ENCODE measurements around the gene G2E3.
"Not testable (repeated sequence)": the region's sequence is repeated elsewhere in the genome, so short reads cannot be mapped to it uniquely, and the experiment has no call there.

Gene G2E3

GRCh38 chr14:30623412-30624131 lies 64.6 kb downstream of the G2E3 start:
- no peak for ATAC-seq (replicated peaks; ENCODE audit: extremely low read depth, poor library complexity, severe bottlenecking)
- Mint-ChIP-seq H3K9me3 (no peaks in the 10 kb centered on the region), H3K4me1 (peaks cover 30% of the 10 kb centered on the region), H3K27me3 (no peaks in the 10 kb centered on the region), H3K36me3 (ENCODE audit: insufficient read depth) (peaks cover 13% of the 10 kb centered on the region), H3K27ac (ENCODE audit: low read depth) (no peak overlapping the region), H3K4me3 (peak overlapping the region; percentile 93)
- no peak for DNase-seq (ENCODE audit: low spot score in 2 of 2)

- H3K9me3 Mint-ChIP-seq = no peaks in the 10 kb centered on the region
- H3K27me3 Mint-ChIP-seq = no peaks in the 10 kb centered on the region
- H3K4me3 Mint-ChIP-seq = peak overlapping the region; percentile 46
- no peak overlapping the region for H3K27ac Mint-ChIP-seq (ENCODE audit: low read depth)
- H3K36me3 Mint-ChIP-seq (ENCODE audit: insufficient read depth) = peaks cover 13% of the 10 kb centered on the region
- peaks cover 35% of the 10 kb centered on the region for H3K4me1 Mint-ChIP-seq
- DNase-seq (ENCODE audit: low spot score in 2 of 2) (no peak), ATAC-seq (replicated peaks; ENCODE audit: extremely low read depth, poor library complexity, severe bottlenecking) (no peak)
These were observed 65.1 kb downstream of the G2E3 start for GRCh38 chr14:30624132-30624423.

DNA sequence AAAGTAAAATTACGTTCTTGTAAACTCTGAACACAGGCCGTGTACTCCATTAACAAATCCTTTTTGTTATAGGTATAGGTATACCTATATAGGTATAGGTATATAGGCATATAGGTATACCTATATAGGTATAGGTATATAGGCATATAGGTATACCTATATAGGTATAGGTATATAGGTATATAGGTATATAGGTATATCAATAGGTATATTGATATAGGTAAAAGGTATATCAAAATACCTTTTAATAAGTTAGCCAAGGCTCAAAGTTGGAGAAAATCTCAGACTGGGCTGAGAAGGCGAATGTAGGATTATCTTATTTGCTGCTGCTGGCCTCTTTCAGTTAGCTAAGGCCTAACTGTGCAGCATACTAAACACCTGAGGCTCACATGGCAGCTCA lies 66.6 kb downstream of the G2E3 start:
- Mint-ChIP-seq H3K4me3 (no peak overlapping the region), H3K4me1 (peaks cover 36% of the 10 kb centered on the region), H3K27me3 (no peaks in the 10 kb centered on the region), H3K27ac (ENCODE audit: low read depth) (no peak overlapping the region), H3K9me3 (no peaks in the 10 kb centered on the region), H3K36me3 (ENCODE audit: insufficient read depth) (peaks cover 17% of the 10 kb centered on the region)
- ATAC-seq (replicated peaks; ENCODE audit: extremely low read depth, poor library complexity, severe bottlenecking) (no peak), DNase-seq (ENCODE audit: low spot score in 2 of 2) (no peak)

- DNase-seq (ENCODE audit: low spot score in 2 of 2); H3K27ac Mint-ChIP-seq (ENCODE audit: low read depth): not testable (repeated sequence)
- peaks cover 34% of the 10 kb centered on the region for H3K4me1 Mint-ChIP-seq
These were observed 70.5 kb downstream of the G2E3 start for GRCh38 chr14:30629432-30629831.

DNA sequence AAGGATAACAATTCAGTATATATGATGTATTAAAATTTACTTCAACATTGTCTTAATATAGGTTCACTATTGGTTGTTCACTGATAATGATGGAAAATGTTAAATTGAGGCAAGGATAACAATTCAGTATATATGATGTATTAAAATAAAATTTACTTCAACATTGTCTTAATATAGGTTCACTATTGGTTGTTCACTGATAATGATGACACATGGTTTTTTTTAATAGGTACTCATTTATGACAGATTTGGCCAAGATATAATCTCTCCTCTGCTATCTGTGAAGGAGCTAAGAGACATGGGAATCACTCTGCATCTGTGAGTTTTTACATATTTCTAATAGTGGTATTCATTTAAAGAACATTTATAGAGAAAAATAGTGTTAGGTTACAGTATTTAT lies 71.3 kb downstream of the G2E3 start:
- no peak for ATAC-seq (replicated peaks; ENCODE audit: extremely low read depth, poor library complexity, severe bottlenecking)
- no peak for DNase-seq (ENCODE audit: low spot score in 2 of 2)
- Mint-ChIP-seq H3K27me3 (no peaks in the 10 kb centered on the region), H3K9me3 (no peaks in the 10 kb centered on the region), H3K27ac (ENCODE audit: low read depth) (no peak overlapping the region), H3K4me1 (peaks cover 26% of the 10 kb centered on the region), H3K36me3 (ENCODE audit: insufficient read depth) (peaks cover 23% of the 10 kb centered on the region), H3K4me3 (no peak overlapping the region)

More at GRCh38 chr14:30629432-30629831, 70.5 kb downstream of the G2E3 start:
- not testable (repeated sequence) for H3K4me3 Mint-ChIP-seq; H3K9me3 Mint-ChIP-seq; H3K27me3 Mint-ChIP-seq; ATAC-seq (replicated peaks; ENCODE audit: extremely low read depth, poor library complexity, severe bottlenecking)
- peaks cover 23% of the 10 kb centered on the region for H3K36me3 Mint-ChIP-seq (ENCODE audit: insufficient read depth)

- no peak overlapping the region for H3K27ac Mint-ChIP-seq (ENCODE audit: low read depth)
- H3K9me3 Mint-ChIP-seq = no peaks in the 10 kb centered on the region
- H3K27me3 Mint-ChIP-seq = no peaks in the 10 kb centered on the region
- DNase-seq (ENCODE audit: low spot score in 2 of 2) (no peak), ATAC-seq (replicated peaks; ENCODE audit: extremely low read depth, poor library complexity, severe bottlenecking) (no peak)
- H3K36me3 Mint-ChIP-seq (ENCODE audit: insufficient read depth) = peaks cover 25% of the 10 kb centered on the region
- peaks cover 15% of the 10 kb centered on the region for H3K4me1 Mint-ChIP-seq
- no peak overlapping the region for H3K4me3 Mint-ChIP-seq
These were observed 73.8 kb downstream of the G2E3 start for GRCh38 chr14:30632730-30633129.

GRCh38 chr14:30638926-30639325 lies 80.0 kb downstream of the G2E3 start:
- no peaks in the 10 kb centered on the region for H3K27me3 Mint-ChIP-seq
- H3K9me3 Mint-ChIP-seq = no peaks in the 10 kb centered on the region
- ATAC-seq (replicated peaks; ENCODE audit: extremely low read depth, poor library complexity, severe bottlenecking) (no peak), DNase-seq (ENCODE audit: low spot score in 2 of 2) (no peak)
- H3K36me3 Mint-ChIP-seq (ENCODE audit: insufficient read depth) = peaks cover 23% of the 10 kb centered on the region
- no peak overlapping the region for H3K4me3 Mint-ChIP-seq
- H3K4me1 Mint-ChIP-seq = peaks cover 7% of the 10 kb centered on the region
- H3K27ac Mint-ChIP-seq (ENCODE audit: low read depth) = no peak overlapping the region

DNA sequence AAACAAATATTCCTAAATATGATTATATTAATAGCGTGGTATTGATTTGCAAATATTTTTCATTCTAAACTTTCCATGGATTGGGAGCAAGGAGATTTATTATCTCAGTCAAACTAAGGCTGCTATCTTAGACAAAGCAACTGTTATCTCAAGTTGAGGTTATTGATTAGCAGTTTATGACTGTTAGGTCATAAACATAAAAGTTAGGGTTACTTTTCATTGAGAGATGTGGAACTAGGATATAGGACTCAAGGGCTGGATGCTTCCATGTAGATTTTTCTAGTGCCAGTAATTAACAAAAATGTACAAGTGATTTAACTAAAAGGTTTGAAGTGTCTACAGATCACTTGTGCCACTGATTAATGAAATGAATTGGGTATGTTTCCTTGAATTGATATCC lies 82.2 kb downstream of the G2E3 start:
- no peak for ATAC-seq (replicated peaks; ENCODE audit: extremely low read depth, poor library complexity, severe bottlenecking)
- H3K27me3 Mint-ChIP-seq = no peaks in the 10 kb centered on the region
- H3K27ac Mint-ChIP-seq (ENCODE audit: low read depth) = no peak overlapping the region
- no peak overlapping the region for H3K4me3 Mint-ChIP-seq
- H3K4me1 Mint-ChIP-seq = peaks cover 16% of the 10 kb centered on the region
- no peak for DNase-seq (ENCODE audit: low spot score in 2 of 2)
- H3K36me3 Mint-ChIP-seq (ENCODE audit: insufficient read depth) = peaks cover 28% of the 10 kb centered on the region
- no peaks in the 10 kb centered on the region for H3K9me3 Mint-ChIP-seq

DNA sequence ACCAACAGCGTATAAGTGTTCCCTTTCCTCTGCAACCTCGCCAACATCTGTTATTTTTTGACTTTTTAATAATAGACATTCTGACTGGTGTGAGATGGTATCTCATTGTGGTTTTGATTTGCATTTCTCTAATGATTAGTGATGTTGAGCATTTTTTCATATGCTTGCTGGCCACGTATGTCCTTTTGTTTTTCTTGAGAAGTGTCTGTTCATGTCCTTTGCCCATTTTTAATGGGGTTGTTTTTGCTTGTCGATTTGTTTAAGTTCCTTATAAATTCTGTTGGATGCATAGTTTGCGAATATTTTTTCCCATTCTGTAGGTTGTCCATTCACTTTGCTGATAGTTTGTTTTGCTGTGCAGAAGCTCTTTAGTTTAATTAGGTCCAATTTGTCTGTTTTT lies 85.5 kb downstream of the G2E3 start:
- not testable (repeated sequence) for H3K9me3 Mint-ChIP-seq; ATAC-seq (replicated peaks; ENCODE audit: extremely low read depth, poor library complexity, severe bottlenecking); H3K4me3 Mint-ChIP-seq; H3K27me3 Mint-ChIP-seq; H3K27ac Mint-ChIP-seq (ENCODE audit: low read depth); DNase-seq (ENCODE audit: low spot score in 2 of 2)
- H3K36me3 Mint-ChIP-seq (ENCODE audit: insufficient read depth) = peaks cover 30% of the 10 kb centered on the region
- H3K4me1 Mint-ChIP-seq = peaks cover 19% of the 10 kb centered on the region

- Mint-ChIP-seq H3K9me3 (no peaks in the 10 kb centered on the region), H3K27ac (ENCODE audit: low read depth) (no peak overlapping the region), H3K27me3 (no peaks in the 10 kb centered on the region), H3K36me3 (ENCODE audit: insufficient read depth) (peaks cover 30% of the 10 kb centered on the region), H3K4me1 (peaks cover 17% of the 10 kb centered on the region), H3K4me3 (no peak overlapping the region)
- ATAC-seq (replicated peaks; ENCODE audit: extremely low read depth, poor library complexity, severe bottlenecking) (no peak), DNase-seq (ENCODE audit: low spot score in 2 of 2) (no peak)
These were observed 86.6 kb downstream of the G2E3 start for GRCh38 chr14:30645600-30645999.

- Mint-ChIP-seq H3K4me1 (peaks cover 17% of the 10 kb centered on the region), H3K27me3 (no peaks in the 10 kb centered on the region), H3K4me3 (no peak overlapping the region), H3K9me3 (no peaks in the 10 kb centered on the region), H3K36me3 (ENCODE audit: insufficient read depth) (peaks cover 46% of the 10 kb centered on the region), H3K27ac (ENCODE audit: low read depth) (no peak overlapping the region)
- no peak for ATAC-seq (replicated peaks; ENCODE audit: extremely low read depth, poor library complexity, severe bottlenecking)
- DNase-seq (ENCODE audit: low spot score in 2 of 2) = no peak
These were observed 89.5 kb downstream of the G2E3 start for GRCh38 chr14:30648471-30648870.

GRCh38 chr14:30651937-30652336 lies 93.0 kb downstream of the G2E3 start:
- Mint-ChIP-seq H3K36me3 (ENCODE audit: insufficient read depth) (peaks cover 36% of the 10 kb centered on the region), H3K27me3 (no peaks in the 10 kb centered on the region), H3K9me3 (no peaks in the 10 kb centered on the region), H3K4me3 (no peak overlapping the region), H3K4me1 (peaks cover under 1% of the 10 kb centered on the region), H3K27ac (ENCODE audit: low read depth) (no peak overlapping the region)
- ATAC-seq (replicated peaks; ENCODE audit: extremely low read depth, poor library complexity, severe bottlenecking) (no peak), DNase-seq (ENCODE audit: low spot score in 2 of 2) (no peak)

- Mint-ChIP-seq H3K36me3 (ENCODE audit: insufficient read depth) (peaks cover 40% of the 10 kb centered on the region), H3K27me3 (no peaks in the 10 kb centered on the region), H3K4me1 (peaks cover 3% of the 10 kb centered on the region), H3K9me3 (no peaks in the 10 kb centered on the region), H3K27ac (ENCODE audit: low read depth) (no peak overlapping the region), H3K4me3 (no peak overlapping the region)
- ATAC-seq (replicated peaks; ENCODE audit: extremely low read depth, poor library complexity, severe bottlenecking) = no peak
- DNase-seq (ENCODE audit: low spot score in 2 of 2) = no peak
These were observed 96.2 kb downstream of the G2E3 start for GRCh38 chr14:30655124-30655523.
